WTC11 (cell line): ENCODE data around the gene DPP10.

Source experiments
- ATF3 ChIP-seq: sonication (generic); formaldehyde crosslinking; conservative IDR thresholded peaks from 2 replicates; pipeline ENCODE4 v1.8.1; 2022; ENCODE audit warnings: mild to moderate bottlenecking, missing genetic modification reagents
- CBFB ChIP-seq: sonication (generic); formaldehyde crosslinking; IDR thresholded peaks from 2 replicates; pipeline ENCODE4 v1.8.1; 2022; ENCODE audit warnings: mild to moderate bottlenecking, low read depth, missing genetic modification reagents
- CDX4 ChIP-seq: fragments of 250-450 bp; sonication (Bioruptor Pico); IDR thresholded peaks from 2 replicates; pipeline ENCODE4 v1.9.0; 2021; ENCODE audit warnings: moderate library complexity, mild to moderate bottlenecking, inconsistent platforms, borderline replicate concordance
- CREB1 ChIP-seq: sonication (generic); formaldehyde crosslinking; IDR thresholded peaks from 2 replicates; pipeline ENCODE4 v1.8.0; 2023; ENCODE audit warnings: mild to moderate bottlenecking, missing genetic modification reagents
- CTCF ChIP-seq: fragments of 200-600 bp; IDR thresholded peaks from 2 replicates; pipeline ENCODE4 v1.8.0; 2022; ENCODE audit warnings: antibody characterized with exemption
- JUN ChIP-seq: sonication (generic); formaldehyde crosslinking; IDR thresholded peaks from 2 replicates; pipeline ENCODE4 v1.8.0; 2023; ENCODE audit warnings: mild to moderate bottlenecking, missing genetic modification reagents
- PREB ChIP-seq: sonication (generic); formaldehyde crosslinking; IDR thresholded peaks from 2 replicates; pipeline ENCODE4 v1.8.1; 2022; ENCODE audit warnings: mild to moderate bottlenecking, missing genetic modification reagents, moderate library complexity, borderline replicate concordance
- RELA ChIP-seq: sonication (generic); formaldehyde crosslinking; IDR thresholded peaks from 2 replicates; pipeline ENCODE4 v1.8.1; 2022; ENCODE audit warnings: missing genetic modification reagents, mild to moderate bottlenecking, borderline replicate concordance
- SP1 ChIP-seq: sonication (generic); formaldehyde crosslinking; conservative IDR thresholded peaks from 2 replicates; pipeline ENCODE4 v1.8.1; 2022; ENCODE audit warnings: missing genetic modification reagents
- USF2 ChIP-seq: sonication (generic); formaldehyde crosslinking; IDR thresholded peaks from 2 replicates; pipeline ENCODE4 v1.8.1; 2023; ENCODE audit warnings: mild to moderate bottlenecking, missing genetic modification reagents, moderate library complexity
- ZNF263 ChIP-seq: sonication (generic); formaldehyde crosslinking; IDR thresholded peaks from 2 replicates; pipeline ENCODE4 v1.8.1; 2022; ENCODE audit warnings: low read depth, mild to moderate bottlenecking, moderate library complexity, missing genetic modification reagents
- ZNF423 ChIP-seq: fragments of 250-450 bp; sonication (Bioruptor Pico); IDR thresholded peaks from 2 replicates; pipeline ENCODE4 v2.1.2; 2022; ENCODE audit warnings: mild to moderate bottlenecking, moderate library complexity
- ZSCAN18 ChIP-seq: fragments of 250-450 bp; sonication (Bioruptor Pico); IDR thresholded peaks from 2 replicates; pipeline ENCODE4 v2.1.2; 2022; ENCODE audit warnings: mild to moderate bottlenecking, moderate library complexity

GRCh38 chr2:115533081-115533480 lies 1090.6 kb downstream of the DPP10 start:
- TF ChIP-seq CTCF: no peak
- no peak for TF ChIP-seq CBFB (CRISPR knock-in tag)
- no peak for TF ChIP-seq JUN (CRISPR knock-in tag)
- TF ChIP-seq ZNF423: no peak
- TF ChIP-seq ZNF263 (CRISPR knock-in tag): no peak
- no peak for TF ChIP-seq ZSCAN18 (CRISPR knock-in tag)
- TF ChIP-seq RELA (CRISPR knock-in tag): no peak
- TF ChIP-seq PREB (CRISPR knock-in tag): no peak
- TF ChIP-seq CREB1 (CRISPR knock-in tag): no peak
- TF ChIP-seq CDX4 (CRISPR knock-in tag): no peak
- no peak for TF ChIP-seq USF2 (CRISPR knock-in tag)
- TF ChIP-seq ATF3: no peak
- no peak for TF ChIP-seq SP1 (CRISPR knock-in tag)
